Esophagus squamous epithelium (tissue), 4 donors: ENCODE measurements around the gene MFAP4.

Experiments
- POLR2A ChIP-seq, 4 donors: fragments of 450-650 bp; IDR thresholded peaks; one replicate each; pipeline ENCODE4 v1.6.1; 2017; ENCODE audit warnings: antibody characterized with exemption in 4 of 4, mild to moderate bottlenecking in 4 of 4, moderate library complexity in 3 of 4
- TF ChIP-seq, protein P1 (sequence below), 6 experiments: fragments of 450-650 bp in 4 of 6; fragments of 200-600 bp in 2 of 6; sonication (generic) in 2 of 6; IDR thresholded peaks; one replicate each; pipeline ENCODE4 v1.5.1; 2016 to 2019; ENCODE audit warnings: antibody characterized with exemption in 6 of 6, mild to moderate bottlenecking in 4 of 6, moderate library complexity in 4 of 6

DNA sequence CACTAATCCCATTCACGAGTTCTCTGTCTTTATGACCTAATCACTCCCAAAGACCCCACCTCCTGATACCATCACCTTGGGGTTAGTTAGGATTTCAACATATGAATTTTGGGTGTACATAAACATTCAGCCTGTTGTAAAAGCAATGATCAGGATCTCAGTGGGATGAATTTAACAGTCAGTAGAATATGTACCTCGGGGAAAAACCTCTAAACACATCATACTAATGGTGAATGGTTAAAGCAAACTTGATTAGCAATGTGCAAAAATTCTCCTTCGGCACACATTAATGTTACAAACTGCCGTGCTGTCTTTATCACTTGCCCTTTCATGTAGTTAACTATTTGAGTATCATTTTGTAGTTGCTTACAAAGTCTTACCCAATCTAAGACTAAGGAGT lies 34.2 kb upstream of the MFAP4 start:
- TF ChIP-seq, protein P1, sequence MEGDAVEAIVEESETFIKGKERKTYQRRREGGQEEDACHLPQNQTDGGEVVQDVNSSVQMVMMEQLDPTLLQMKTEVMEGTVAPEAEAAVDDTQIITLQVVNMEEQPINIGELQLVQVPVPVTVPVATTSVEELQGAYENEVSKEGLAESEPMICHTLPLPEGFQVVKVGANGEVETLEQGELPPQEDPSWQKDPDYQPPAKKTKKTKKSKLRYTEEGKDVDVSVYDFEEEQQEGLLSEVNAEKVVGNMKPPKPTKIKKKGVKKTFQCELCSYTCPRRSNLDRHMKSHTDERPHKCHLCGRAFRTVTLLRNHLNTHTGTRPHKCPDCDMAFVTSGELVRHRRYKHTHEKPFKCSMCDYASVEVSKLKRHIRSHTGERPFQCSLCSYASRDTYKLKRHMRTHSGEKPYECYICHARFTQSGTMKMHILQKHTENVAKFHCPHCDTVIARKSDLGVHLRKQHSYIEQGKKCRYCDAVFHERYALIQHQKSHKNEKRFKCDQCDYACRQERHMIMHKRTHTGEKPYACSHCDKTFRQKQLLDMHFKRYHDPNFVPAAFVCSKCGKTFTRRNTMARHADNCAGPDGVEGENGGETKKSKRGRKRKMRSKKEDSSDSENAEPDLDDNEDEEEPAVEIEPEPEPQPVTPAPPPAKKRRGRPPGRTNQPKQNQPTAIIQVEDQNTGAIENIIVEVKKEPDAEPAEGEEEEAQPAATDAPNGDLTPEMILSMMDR (IDR thresholded peaks at IDR 0.05): no peak
- TF ChIP-seq POLR2A (IDR thresholded peaks at IDR 0.05): no peak
